Dermis microvascular lymphatic vessel endothelial cell (primary cell): ENCODE data around the gene ELK4. TPM values are rescaled to one million over a fixed set of nuclear protein-coding genes. Genes with fewer than 3 reads are reported as not detected.

ENCODE experiments used
- DNase-seq, 2 donors: peaks; one replicate each; pipeline versions ENCODE4 v3.0.0 to v3.0.0-alpha.2; 2010; ENCODE audit warnings: low read depth in 2 of 2
- total RNA-seq: library from RNA; depleted of rRNA; stranded (reverse); fragments of >200 nt; gene quantifications from 2 replicates; pipeline ENCODE4 v1.2.1, GENCODE V29; 2014

Gene ELK4
- total RNA-seq, 1 donor from 2014 or later, result 33.4 TPM

DNA sequence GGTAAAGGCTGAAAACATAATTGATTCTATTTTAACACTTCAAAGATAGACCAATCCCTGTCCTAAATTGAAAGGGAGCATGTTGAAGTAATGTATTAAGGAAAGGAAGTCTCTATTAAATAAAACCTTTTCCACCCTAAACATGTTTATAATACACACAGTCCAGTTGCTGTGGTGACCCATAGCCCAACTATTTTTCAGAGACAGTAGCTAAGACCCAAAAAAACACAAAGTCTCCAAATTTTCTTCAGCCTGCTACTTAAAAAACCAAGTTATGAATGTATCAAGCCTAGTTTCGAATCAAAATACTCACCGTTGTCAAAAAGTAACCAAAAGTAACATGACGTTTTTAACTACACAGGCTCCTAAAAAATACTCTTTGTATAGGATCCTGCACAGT, 1.6 kb downstream of the ELK4 start:
- peak; percentile 69 to 74 for DNase-seq

DNA sequence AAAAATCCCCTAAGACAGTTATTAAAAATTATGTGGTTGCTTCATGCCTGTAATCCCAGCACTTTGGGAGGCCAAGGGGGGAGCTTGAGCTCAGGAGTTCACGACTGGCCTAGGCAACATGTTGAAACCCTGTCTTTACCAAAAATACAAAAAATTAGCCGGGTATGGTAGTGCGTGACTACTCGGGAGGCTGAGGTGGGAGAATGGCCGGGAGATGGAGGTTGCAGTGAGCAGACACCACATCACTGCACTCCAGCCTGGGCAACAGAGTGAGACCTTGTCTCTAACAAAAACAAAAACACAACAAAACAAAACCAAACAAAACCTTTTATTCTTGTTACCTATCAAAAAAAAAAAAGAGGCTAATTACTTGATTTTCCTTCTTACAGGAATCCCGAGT, 2.1 kb downstream of the ELK4 start:
- DNase-seq, result peak; percentile 7 to 31

DNA sequence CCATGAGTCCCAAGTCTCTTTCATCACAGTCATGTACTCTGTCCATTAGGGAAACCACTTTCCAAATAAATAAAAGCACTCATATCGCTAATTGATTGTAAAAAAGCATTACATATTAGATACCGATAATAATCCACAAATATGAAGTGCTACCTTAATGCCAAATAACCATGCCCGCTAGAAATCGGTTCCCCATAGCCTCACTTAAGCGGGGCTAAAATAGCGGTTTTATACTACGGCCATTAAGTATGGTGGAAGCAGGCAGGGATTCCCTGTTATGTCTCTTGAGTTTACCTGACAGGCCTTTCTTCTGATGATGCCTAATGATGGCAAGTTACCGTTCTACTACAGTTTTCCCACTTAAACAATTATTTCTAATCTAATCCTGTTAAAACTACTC, 3.9 kb downstream of the ELK4 start:
- DNase-seq, result no peak

DNA sequence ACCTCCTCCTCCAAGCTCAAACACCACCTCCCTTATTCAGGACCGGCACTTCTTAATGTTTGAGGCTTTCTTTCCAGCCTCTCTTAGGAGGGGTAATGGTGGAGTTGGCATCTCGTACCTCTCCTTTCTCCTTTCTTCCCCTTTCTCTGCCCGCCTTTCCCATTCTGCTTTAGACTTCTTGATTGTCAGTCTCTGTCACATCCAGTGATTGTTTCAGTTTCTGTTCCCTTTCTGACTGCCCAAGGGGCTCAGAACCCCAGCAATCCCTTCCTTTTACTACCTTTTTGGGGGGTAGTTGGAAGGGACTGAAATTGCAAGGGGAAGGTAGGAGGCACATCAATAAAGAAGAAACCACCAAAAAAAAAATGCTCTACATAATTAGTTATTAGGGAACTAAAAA, 5.6 kb downstream of the ELK4 start:
- no peak for DNase-seq

DNA sequence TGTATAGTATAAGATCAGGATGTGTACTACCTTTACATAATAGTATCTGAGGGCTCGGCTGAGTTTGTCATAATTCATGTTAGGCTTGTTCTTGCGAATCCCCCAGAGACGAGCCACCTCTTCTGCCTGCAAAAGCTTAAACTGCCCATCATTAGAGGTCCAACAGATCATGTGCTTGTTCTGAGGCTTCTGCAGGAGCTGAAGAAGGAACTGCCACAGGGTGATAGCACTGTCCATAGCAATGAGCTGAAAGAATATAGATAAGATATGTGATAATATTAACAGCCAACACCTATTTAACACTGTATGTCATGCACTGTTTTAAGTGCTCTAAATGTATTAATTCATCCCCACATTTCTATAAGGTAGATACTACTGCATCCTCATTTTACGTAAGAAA, 8.2 kb downstream of the ELK4 start:
- DNase-seq, result no peak

DNA sequence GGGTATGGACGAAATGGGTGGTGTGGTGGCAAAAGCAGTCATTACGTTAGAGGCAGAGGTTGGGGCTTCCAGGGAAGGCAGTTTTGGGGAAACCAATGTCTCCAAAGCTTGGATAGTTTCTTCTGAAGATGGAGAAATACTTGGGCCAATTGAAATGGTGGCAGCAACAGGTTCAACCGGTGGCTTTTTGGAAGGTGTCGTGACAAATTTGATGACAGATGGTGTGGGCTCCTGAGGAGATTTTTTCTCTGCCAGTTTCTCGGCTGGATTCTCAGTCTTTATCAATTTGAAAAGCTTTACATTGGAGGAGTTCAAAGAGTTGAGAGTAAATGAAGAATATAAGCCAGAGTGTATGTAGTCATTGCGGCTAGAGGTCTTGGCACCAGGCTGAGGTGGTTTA, 11.5 kb downstream of the ELK4 start:
- no peak for DNase-seq

DNA sequence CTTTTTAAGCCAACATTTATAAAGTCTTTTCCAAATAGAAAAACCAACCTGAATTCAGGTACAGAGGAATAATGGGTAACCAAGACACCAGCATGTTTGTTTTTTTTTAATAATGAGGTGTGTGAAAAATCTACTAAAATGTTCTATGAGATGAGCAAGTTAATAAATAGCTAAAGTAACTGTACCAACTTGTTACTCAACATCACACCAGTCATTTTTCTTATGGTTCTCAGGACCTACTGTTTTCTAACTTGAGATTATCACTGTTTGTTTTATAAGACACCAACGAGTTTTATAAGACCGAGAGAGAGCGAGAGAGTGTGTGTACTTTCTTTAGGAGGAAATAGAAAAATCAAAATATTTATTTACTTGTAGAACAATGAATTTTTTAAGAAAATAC, 12.4 kb downstream of the ELK4 start:
- no peak for DNase-seq

DNA sequence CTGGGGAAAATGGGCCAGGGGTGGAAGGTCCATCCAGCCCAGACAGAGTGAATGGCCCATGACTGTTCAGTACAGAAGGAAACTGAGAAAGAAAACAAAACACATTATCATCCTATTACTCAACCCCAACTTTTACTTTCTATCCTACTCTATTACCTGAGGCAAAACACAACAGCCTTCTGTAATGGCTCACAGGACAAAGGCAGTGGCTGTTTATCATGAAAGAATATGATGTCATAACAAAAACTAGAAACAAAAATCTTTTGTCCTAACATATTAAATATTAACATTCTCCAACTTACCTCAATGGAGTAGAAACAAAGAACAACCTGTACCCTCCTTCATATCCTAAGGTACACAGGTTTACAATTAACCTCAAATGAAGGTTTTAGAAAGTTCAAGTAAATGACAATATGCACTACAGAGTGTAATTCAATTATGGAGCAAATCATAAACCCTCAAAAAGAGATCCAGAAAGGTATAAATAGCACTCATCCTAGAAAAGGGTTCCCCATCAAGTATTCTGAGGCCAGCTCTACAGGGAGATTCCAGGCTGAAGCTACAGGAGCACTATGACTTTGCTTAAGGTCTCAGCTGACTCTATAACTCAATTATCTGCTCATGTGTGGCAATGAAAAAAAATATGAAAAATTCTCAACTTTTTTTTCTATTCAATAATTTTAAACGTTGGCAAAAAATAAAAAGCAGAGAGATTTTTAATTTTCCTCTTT, 15.1 kb downstream of the ELK4 start:
- DNase-seq, result no peak

DNA sequence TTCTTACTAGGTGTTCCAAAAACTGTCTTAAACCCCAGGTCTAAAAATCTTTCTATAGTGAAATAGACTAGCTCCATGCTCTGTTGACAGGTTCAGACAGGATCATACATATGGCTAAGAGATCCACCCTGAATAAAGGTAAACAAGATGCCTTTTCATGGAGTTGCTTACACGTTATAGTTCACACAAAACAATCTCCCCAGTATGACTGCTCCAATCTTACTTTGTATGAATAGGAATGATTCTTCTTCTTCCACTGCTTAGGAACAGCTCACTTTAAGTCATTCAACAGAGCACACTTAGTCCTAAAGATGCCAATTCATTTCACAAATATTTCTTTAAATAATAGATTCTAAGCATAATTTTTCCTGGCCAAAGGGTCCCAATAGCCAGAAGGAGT, 16.0 kb downstream of the ELK4 start:
- no peak for DNase-seq

DNA sequence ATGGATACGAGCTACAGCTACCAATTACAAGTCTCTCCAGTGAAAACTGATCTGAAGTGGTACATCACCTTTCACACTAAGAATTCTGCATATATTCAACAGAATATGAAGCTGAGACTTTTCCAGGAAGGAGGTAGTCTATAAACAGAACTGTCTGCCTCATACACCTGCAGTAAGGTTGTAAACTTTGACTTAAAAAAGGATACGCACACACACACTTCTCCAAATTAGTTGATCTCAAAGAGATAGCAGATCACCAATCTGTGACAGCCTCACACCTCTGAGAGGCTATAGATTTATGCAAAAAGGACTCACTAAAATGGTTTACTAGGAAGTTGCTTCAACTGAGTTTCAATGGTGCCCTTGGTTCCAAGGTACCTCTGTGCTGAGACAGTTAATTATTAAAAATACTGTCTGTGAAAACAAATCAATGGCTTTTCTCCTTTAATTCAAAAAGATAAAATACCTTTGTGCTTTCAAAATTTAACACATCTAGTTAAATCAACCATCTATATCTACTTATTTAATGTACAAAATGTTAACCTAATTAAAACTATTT, 17.9 kb downstream of the ELK4 start:
- DNase-seq, result no peak

DNA sequence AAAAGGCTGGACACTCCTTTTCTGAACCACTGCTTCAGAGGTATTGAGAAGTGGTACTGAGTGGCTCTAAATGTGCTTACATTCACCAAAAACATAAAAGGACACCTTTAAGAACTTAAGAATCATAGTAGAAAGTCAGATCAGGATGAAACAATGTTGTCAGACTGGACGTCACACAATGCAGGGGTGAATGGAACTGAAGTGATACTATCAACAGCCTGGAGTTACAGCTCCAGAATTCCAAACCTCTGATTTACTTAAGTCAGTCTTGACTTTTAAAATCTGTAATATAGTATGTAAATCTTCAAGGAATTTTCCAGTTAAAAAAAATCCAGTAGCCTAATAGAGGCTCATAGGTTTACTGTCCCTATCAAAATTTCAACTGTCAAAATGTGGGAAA, 19.3 kb downstream of the ELK4 start:
- no peak for DNase-seq

DNA sequence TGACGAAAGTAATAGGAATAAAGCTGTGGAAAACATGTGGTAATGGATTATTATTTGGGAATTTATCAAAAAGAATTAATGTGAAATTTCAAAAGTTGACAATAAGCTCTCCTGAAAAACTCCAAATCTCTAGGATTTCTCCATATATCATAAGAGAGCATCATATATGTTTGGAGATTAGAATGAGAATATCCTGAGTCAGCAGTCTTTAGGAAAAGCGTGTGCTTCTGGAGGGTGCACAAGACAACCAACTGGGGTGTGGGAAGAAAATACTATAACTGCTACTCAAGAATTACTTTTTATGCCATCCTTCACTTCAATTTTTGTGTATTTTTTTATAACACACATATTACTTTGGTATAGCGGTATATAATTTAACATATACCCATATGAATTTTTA, 19.7 kb downstream of the ELK4 start:
- DNase-seq, result no peak

DNA sequence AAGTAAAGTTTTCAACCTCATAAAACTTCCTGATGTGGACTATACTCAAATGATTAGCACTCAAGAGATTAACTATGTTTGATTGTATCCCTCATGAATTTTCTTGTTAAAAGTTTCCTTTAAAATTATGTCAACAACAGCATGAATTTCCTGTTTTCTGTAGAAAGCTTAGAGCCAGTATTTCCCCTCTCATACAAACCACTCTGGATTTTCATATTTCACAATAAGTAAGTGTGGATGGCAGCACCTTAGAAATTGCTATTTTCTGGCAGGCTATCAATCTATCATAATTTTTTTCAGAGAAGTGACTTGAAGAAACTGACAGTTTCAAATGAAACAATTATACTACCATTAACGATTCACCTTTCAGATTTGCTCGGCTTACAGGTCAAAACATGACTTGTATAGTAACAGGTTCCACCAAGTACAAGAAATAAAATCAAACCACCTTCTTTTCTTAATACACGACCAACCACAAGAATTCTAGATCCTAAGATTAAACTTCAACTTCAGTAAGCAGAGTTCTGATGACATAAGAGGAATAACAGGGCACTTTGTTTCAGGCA, 20.8 kb downstream of the ELK4 start:
- peak in 1 of 2 donors; percentile 47 for DNase-seq

DNA sequence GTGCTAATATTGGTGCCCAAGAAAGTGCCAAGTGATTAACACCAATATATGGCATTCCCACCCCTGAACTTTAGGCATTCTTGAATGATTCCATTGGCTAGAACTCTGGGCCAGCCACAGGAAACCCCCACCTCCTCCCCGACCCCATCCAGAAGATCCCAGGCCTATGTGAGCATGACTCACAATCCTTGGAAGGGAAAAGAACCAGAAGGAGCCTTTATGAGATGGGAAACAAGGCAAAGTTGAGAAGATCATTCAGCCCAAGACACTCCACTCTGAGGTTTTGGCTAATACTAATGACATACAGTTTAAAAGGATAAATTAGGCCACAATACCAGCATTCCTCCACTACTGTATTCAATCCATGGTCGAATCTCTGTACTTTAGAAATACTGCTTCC, 21.8 kb downstream of the ELK4 start:
- peak in 1 of 2 donors; percentile 80 for DNase-seq

DNA sequence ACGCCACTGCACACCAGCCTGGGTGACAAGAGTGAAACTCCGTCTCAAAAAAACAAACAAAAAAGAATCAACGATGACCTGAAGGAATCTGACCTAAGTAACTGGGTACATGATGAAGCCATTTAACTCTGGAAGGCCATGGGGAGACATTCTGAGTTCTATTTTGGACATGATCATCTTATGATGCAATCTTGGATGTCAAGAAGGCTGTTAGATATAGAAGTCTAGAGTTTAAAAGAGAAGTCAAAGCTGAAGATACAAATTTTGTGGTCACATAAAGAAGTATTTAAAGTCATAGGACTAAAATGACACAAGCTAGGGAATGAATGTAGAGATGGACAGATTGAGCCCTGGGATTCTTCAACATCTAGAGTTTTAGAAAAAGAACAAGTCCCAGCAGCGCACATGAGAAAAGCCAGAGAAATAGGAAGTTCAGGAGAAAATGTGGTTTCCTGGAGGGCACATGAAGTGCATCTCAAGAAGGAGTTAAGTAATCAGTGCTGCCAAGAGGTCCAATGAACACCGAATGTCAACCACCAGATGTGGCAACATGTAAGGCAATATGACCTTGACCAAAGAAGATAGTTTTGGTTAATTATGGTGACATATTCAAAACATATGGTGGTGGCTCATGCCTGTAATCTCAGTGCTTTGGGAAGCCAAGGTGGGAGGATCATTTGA, 26.8 kb downstream of the ELK4 start:
- no peak for DNase-seq

DNA sequence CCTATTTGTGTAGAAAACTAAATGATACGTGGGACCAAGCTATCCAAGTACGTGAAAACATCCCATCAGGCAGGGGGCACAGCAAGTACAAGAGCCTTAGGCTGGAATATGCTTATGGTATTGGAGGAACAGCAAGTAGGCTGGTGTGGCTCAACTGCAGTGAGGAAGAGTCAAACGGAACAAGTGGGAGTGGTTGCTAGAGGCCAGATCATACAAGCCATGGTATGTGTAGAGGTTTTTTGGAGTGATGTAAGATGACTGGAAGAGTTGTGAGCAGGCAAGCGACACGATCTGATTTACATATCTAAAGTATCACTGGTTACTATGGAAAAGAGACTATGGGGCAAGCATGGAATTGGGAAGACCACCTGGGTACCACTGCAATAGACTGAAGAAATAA, 27.8 kb downstream of the ELK4 start:
- no peak for DNase-seq

DNA sequence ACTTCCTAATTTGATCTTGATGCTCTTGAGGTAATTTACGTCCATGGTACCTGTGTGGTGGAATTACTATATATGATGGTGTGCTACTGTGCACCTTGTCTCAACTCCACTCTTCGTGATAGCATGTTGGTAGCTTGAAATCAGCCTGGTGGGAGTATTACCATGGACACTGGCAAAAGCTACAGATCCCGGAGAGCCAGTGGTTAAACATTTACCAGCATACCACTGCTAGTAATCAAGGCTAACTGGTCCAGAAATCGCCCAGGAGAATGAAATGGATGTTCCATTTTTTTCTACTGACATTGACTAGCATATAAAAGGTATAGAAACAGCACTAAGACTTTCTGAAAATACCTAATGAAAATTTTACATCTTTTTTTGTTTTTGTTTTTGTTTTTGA, 30.6 kb downstream of the ELK4 start:
- no peak for DNase-seq

DNA sequence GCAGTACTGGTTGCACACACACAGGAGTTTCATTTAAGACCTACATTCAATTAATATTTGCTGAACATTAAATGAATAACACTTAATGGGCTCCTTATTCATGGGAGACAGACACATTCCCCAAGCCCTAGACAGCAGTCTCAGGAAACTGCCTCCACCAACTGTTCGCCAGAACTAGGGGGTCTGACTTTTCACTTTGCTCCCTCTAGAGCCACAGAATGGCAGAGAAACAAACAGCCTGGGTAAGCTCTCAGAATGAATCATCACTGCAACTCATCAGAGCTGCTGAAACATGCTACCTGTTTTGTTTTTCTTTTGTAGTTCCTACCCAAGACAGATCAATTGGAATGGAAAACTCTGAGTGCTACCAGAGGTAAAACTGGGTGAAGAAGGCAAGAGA, 31.7 kb downstream of the ELK4 start:
- DNase-seq, result peak; percentile 64 to 94

DNA sequence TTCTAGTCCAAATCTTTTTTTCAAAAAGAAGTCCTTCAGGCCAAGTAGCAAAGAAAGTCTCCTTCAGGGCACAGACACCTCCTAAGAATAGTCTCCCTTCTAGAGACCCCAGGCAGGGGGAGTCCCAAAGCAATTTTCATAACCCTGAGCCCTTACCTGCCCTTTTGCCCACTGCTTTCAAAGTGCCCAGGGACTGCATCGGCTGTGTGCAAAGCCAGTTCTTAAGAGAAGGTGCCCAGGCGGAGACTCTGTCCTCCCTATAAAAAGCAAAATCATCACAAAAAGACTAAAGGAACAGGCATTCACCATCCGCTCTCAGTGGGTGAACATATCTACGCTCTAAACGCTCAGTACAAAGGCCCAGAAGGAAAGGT, 32.2 kb downstream of the ELK4 start:
- DNase-seq, result no peak

DNA sequence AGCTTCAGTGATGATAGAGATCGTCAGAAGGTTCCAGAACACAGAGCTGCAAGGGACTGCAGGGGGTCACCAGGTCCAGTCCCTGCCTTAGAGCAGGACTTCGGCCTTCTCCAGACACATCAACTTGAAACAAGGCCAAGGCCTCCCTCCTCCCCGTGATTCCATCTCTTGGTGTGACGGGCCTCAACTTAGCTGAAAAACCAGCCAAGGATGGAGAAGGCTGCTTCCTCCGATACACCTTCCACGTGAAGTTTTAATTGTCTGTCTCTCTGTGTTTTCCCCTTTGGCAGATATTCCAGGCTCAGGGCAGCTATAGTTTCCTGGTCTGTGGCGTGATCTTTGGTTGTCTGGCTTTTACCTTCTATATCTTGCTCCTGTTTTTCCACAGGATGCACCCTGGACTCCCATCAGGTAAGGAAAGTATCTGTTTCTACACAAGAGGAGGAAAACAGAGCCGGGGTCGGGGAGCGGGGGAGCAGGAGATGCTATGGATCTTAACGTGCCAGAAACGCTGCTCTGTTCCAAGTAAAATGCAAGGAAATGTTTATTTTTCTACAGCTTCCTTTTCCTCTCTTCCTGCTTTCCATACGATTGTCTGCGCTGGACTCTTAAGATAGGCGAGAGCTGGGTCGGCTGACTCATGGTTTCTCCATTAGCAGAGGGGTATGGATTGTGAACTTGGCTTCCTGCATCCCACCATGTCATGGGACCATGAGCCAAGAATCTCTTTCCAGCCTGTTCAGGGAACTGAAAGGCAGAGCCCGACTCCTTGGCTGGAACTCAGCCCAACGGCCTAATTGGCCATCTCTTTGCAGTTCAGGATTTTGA, 32.8 kb downstream of the ELK4 start:
- peak; percentile 94 to 100 for DNase-seq

DNA sequence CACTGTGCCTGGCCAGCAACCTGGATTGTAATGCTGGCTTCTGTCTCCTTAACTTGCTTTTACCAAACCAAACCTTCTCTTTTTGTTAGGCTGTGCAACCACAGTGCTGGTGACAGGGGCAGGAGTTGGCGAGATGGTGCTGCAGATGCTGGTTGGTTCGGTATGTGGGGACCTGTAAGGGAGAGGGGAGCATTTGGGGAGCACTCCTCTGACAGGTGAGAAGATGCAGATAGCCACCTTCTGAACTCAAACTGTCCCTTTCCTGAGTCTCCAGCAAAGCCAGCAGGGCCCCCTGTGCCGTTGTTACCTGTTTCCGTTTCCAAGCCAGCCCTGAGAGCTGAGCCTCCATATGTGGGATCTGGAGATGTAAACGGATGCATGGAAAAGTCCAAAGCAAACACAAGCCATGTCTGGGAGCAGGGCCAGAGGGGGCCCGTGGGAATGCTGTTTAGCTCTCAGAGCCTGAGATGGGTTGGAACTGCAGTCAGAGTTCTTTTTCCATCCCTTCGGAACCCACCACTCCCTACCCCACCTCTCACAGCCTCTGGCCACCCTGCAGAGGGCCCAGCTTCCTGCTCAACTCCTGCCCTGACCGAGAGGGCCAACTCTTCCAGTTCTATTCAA, 34.0 kb downstream of the ELK4 start:
- peak; percentile 86 to 98 for DNase-seq
